AG10803 (cell line): ENCODE data around the gene HNRNPUL1.

ENCODE experiments used
- DNase-seq: peaks from one replicate; pipeline ENCODE4 v3.0.0; 2010; ENCODE audit warnings: low read depth
- H3K4me3 ChIP-seq: 2 replicates; pipeline ENCODE4 v1.5.1; 2011; ENCODE audit warnings: mild to moderate bottlenecking, low read length, control low read depth
- TF ChIP-seq, protein P1 (sequence below): conservative IDR thresholded peaks from 2 replicates; pipeline ENCODE4 v1.5.1; 2011; ENCODE audit warnings: mild to moderate bottlenecking, low read length, control low read depth, inconsistent platforms

Gene HNRNPUL1

DNA sequence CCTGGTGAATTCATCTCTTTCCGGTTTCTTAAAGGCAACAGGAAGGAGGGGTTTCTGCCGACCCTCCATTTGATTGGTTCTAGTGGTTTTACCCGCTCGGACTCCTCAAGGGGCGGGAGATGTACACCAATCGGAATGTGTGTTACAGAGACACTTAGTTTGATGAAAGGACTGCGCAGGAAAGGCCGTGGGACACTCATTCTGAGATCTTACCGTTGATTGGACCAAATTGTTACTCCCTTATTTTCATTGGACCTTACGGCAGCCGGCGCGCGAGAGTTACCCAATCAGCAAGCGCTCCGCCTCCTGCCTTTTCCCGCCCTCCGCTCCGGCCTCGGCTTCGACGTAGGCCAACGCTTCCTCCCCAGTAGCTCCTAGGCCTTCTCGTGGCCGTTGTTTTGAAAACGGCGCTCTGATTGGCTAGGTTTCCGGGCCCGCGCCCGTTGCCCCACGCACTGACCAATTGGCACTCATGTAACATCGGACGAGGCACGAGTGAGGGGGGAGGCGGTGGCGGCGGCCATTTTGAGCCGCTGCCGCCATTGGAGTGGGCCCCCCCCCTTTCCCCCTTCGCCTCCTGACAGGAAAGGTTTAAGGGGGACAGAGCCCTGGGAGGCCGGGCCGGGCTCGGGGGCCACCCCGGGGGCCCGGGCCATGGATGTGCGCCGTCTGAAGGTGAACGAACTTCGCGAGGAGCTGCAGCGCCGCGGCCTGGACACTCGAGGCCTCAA lies at the start of gene HNRNPUL1:
HNRNPUL1 (plus strand) TSS at position 523 of the 731 bp plus-strand sequence; CDS start at position 655, 132 bp downstream.
- DNase-seq = peak; percentile 100
- TF ChIP-seq, protein P1, sequence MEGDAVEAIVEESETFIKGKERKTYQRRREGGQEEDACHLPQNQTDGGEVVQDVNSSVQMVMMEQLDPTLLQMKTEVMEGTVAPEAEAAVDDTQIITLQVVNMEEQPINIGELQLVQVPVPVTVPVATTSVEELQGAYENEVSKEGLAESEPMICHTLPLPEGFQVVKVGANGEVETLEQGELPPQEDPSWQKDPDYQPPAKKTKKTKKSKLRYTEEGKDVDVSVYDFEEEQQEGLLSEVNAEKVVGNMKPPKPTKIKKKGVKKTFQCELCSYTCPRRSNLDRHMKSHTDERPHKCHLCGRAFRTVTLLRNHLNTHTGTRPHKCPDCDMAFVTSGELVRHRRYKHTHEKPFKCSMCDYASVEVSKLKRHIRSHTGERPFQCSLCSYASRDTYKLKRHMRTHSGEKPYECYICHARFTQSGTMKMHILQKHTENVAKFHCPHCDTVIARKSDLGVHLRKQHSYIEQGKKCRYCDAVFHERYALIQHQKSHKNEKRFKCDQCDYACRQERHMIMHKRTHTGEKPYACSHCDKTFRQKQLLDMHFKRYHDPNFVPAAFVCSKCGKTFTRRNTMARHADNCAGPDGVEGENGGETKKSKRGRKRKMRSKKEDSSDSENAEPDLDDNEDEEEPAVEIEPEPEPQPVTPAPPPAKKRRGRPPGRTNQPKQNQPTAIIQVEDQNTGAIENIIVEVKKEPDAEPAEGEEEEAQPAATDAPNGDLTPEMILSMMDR = peak; percentile 24
- peak within 1 kb of the TSS; percentile 90 for H3K4me3 ChIP-seq

DNA sequence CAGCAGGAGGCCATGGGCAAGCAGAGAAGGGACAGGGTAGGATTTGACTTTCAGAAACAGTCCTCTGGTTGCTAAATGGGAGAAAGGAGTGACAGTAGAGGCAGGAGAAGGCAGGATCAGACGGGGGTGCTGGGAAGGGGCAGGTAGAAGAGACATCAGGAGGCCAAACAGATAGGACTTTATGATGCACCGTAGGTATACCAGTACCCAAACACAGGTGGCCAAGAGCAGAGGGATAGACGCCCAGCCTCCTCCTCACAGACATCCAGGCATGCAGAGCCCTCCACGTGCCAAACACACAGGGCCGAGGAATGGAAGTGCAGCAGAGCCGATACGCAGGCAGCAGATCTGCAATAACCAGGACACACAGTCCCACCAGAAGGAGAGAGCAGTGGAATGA lies 46.4 kb upstream of the HNRNPUL1 start:
- no peak for DNase-seq
- TF ChIP-seq, protein P1 = no peak

DNA sequence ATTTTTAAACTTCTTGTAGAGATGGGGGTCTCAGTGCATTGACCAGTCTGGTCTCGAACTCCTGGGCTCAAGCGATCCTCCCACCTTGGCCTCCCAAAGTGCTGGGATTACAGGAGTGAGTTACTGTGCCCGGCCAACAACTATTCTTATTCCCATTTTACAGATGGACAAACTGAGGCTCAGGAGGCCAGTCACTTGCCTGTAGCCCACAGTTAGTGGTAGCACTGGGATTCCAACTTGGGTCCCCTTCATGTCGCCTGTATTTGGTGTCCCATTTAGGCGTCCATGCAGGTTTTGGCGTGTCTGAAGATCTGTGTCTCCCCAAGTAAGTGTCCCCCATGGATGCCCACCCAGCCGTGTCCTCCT lies 45.9 kb upstream of the HNRNPUL1 start:
- H3K4me3 ChIP-seq = peak overlapping the region; percentile 94
- DNase-seq = no peak
- TF ChIP-seq, protein P1 = no peak

More for the DNA sequence above, 46.4 kb upstream of the HNRNPUL1 start:
- no peak overlapping the region for H3K4me3 ChIP-seq

DNA sequence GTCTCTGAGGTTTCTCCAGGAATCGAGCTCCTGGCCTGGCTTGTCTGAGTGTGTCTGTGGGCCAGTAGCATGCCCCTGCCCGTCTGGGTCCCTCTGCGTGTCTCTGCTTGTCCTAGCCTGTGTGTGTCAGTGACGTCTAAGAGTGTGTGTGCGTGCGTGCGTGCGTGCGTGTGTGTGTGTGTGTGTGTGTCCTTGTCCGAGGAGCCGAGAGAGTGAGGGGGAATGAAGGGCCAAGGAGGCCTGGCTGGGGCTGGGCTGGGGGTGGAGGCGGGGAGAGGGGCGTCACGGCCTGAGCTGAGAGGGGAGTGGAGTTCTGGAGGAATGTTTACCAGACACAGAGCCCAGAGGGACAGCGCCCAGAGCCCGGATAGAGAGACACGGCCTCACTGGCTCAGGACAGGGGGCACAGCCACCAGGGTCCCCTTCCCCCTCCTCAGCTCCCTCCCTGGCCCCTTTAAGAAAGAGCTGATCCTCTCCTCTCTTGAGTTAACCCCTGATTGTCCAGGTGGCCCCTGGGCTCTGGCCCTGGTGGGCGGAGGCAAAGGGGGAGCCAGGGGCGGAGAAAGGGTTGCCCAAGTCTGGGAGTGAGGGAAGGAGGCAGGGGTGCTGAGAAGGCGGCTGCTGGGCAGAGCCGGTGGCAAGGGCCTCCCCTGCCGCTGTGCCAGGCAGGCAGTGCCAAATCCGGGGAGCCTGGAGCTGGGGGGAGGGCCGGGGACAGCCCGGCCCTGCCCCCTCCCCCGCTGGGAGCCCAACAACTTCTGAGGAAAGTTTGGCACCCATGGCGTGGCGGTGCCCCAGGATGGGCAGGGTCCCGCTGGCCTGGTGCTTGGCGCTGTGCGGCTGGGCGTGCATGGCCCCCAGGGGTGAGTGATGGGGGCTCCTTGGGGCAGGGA lies 45.3 kb upstream of the HNRNPUL1 start, which contains the start of gene AXL:
AXL (plus strand) TSS at position 609 of the 893 bp plus-strand sequence; CDS start at position 779, 170 bp downstream.
- peak within 1 kb of the TSS; percentile 94 for H3K4me3 ChIP-seq
- peak; percentile 92 for DNase-seq
- TF ChIP-seq, protein P1 = no peak

DNA sequence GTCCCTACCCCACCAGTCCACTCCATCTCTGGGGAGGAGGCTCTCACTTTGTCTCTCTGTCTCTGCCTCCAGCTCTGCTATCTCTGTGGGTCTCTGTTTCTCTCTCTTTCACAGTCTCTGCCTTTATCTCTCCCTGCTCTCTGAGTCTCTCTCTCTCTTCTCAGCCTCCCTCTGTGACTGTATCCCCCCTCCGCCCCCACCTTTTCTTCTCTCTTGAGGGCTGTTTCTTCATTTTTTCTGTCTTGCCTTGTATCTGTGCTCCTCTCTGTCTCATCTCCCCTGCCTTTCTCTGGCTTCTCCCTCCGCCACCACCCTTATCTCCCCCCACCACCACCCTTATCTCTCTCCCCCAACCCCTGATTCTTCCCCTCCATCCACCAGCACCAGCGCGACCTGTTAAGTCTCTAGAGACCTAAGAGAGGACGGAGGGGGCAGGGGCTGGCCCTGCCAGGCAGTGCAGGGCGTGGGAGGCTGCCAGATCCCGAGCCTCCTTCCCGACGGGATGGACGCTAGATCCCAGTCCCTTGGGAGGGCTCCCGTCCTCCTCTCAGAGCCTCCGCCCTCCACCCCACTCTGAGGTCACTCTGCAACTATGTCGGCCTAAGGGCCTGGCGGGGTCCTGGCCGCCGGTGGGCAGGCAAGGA lies 44.1 kb upstream of the HNRNPUL1 start:
- H3K4me3 ChIP-seq = peak overlapping the region; percentile 94
- DNase-seq = peak; percentile 76
- TF ChIP-seq, protein P1 = no peak

DNA sequence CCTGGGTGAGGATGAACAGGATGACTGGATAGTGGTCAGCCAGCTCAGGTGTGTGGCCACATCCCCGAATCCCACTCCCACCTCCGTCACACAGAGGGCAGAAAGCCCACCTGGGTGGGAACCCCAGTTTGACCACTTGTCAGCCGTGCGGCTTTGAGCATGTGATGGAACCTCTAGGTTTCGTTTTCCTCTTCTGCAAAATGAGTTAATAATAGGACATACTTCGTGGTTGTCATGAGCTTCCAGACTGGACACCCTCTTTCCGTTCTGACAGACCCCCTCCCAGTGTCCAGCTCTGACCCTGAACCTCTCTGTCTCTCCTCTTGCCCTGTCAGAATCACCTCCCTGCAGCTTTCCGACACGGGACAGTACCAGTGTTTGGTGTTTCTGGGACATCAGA lies 43.4 kb upstream of the HNRNPUL1 start:
- TF ChIP-seq, protein P1 = no peak
- DNase-seq = no peak
- H3K4me3 ChIP-seq = peak overlapping the region; percentile 94
